SK-N-SH (cell line): ENCODE data around the gene KIDINS220. TPM values are rescaled to one million over a fixed set of nuclear protein-coding genes. Genes with fewer than 3 reads are reported as not detected.

Experiments
- CTCF ChIA-PET: fragments of 300-600, 350-600 bp; formaldehyde crosslinking; extraction: SDS; loops from one replicate; lab custom pipeline; 2021; lab: Yijun Ruan, JAX
- POLR2A ChIA-PET: fragments of 350-600 bp; sonication (Branson Sonifier 250); formaldehyde crosslinking; extraction: SDS; loops from one replicate; lab custom pipeline; 2020; ENCODE audit warnings: antibody characterized with exemption, inconsistent platforms; lab: Yijun Ruan, JAX
- DNase-seq: peaks from one replicate; pipeline ENCODE4 v3.0.0; 2012
- H2AFZ ChIP-seq: fragments of 200-600 bp; sonication (generic); 2 replicates; pipeline ENCODE4 v1.8.1; 2016; ENCODE audit warnings: antibody characterized with exemption, mild to moderate bottlenecking, low read depth
- H3F3A ChIP-seq: fragments of 200-600 bp; sonication (generic); replicated peaks from 2 replicates; pipeline ENCODE3; 2016; ENCODE audit warnings: antibody characterized with exemption, mild to moderate bottlenecking; ENCODE audit not compliant: insufficient read depth
- H3K27ac ChIP-seq, 2 experiments: fragments of 200-500 bp in 1 of 2; fragments of 200-600 bp in 1 of 2; sonication (Bioruptor generic) in 1 of 2; sonication (generic), shearing (Covaris generic) in 1 of 2; 2 replicates each; pipeline versions ENCODE4 v1.5.1 to v1.6.1; 2014 to 2016; ENCODE audit warnings: low read depth in 2 of 2, inconsistent platforms in 1 of 2, low read length in 1 of 2, mild to moderate bottlenecking in 1 of 2, mixed read lengths in 1 of 2
- H3K27me3 ChIP-seq: fragments of 200-600 bp; sonication (generic), shearing (Covaris generic); 2 replicates; pipeline ENCODE4 v1.6.1; 2016; ENCODE audit warnings: mixed run types; ENCODE audit not compliant: insufficient read depth
- H3K36me3 ChIP-seq, 2 experiments: fragments of 200-500 bp in 1 of 2; fragments of 200-600 bp in 1 of 2; sonication (Bioruptor generic) in 1 of 2; sonication (generic) in 1 of 2; replicated peaks in 1 of 2; 2 replicates each; pipeline versions ENCODE3 to v1.5.1; 2014 to 2016; ENCODE audit warnings: low read length in 1 of 2, mild to moderate bottlenecking in 1 of 2; ENCODE audit not compliant: insufficient read depth in 2 of 2, control insufficient read depth in 1 of 2
- H3K4me1 ChIP-seq, 2 experiments: fragments of 200-500 bp in 1 of 2; fragments of 200-600 bp in 1 of 2; sonication (Bioruptor generic) in 1 of 2; sonication (generic), shearing (Covaris generic) in 1 of 2; 2 replicates each; pipeline versions ENCODE4 v1.5.1 to v1.6.1; 2014 to 2016; ENCODE audit warnings: low read depth in 1 of 2, low read length in 1 of 2, mixed run types in 1 of 2; ENCODE audit not compliant: insufficient read depth in 2 of 2, control insufficient read depth in 1 of 2
- H3K4me2 ChIP-seq: fragments of 200-600 bp; sonication (generic), shearing (Covaris generic); 2 replicates; pipeline ENCODE4 v1.6.1; 2017; ENCODE audit warnings: mixed run types
- H3K4me3 ChIP-seq, 2 experiments: fragments of 200-500 bp in 1 of 2; fragments of 200-600 bp in 1 of 2; sonication (Bioruptor generic) in 1 of 2; sonication (generic), shearing (Covaris generic) in 1 of 2; 2 replicates each; pipeline versions ENCODE4 v1.5.1 to v1.8.1; 2014 to 2016; ENCODE audit warnings: low read depth in 2 of 2, inconsistent platforms in 1 of 2, low read length in 1 of 2, mild to moderate bottlenecking in 1 of 2, mixed read lengths in 1 of 2, moderate library complexity in 1 of 2
- H3K79me2 ChIP-seq: fragments of 200-600 bp; sonication (generic); 2 replicates; pipeline ENCODE4 v1.8.1; 2017; ENCODE audit warnings: mild to moderate bottlenecking; ENCODE audit not compliant: insufficient read depth
- H3K9ac ChIP-seq: fragments of 200-600 bp; sonication (generic); 2 replicates; pipeline ENCODE4 v1.6.1; 2017; ENCODE audit warnings: mixed run types
- H3K9me2 ChIP-seq: fragments of 200-600 bp; sonication (generic); 2 replicates; pipeline ENCODE4 v1.6.1; 2017; ENCODE audit warnings: mixed run types
- H3K9me3 ChIP-seq: fragments of 200-600 bp; sonication (generic); 2 replicates; pipeline ENCODE4 v1.6.1; 2017; ENCODE audit warnings: mixed run types, mild to moderate bottlenecking, moderate library complexity
- H4K20me1 ChIP-seq: fragments of 200-600 bp; sonication (generic); 2 replicates; pipeline ENCODE4 v1.6.1; 2017; ENCODE audit warnings: mild to moderate bottlenecking, mixed run types; ENCODE audit not compliant: insufficient read depth
- CTCF ChIP-seq: fragments of 200-600 bp; sonication (generic); IDR thresholded peaks from 2 replicates; pipeline ENCODE4 v1.6.1; 2017; ENCODE audit warnings: antibody characterized with exemption, mild to moderate bottlenecking, moderate library complexity
- ELF1 ChIP-seq: IDR thresholded peaks from 2 replicates; pipeline ENCODE4 v1.4.0; 2012
- EZH2phosphoT487 ChIP-seq: fragments of 200-600 bp; sonication (generic); IDR thresholded peaks from 2 replicates; pipeline ENCODE4 v1.6.1; 2017; ENCODE audit warnings: low read depth, mixed run types, mild to moderate bottlenecking, antibody characterized with exemption, moderate library complexity, borderline replicate concordance
- FOSL2 ChIP-seq: IDR thresholded peaks from 2 replicates; pipeline ENCODE4 v1.4.0; 2012; ENCODE audit warnings: low read depth, mild to moderate bottlenecking, moderate library complexity, borderline replicate concordance
- FOXM1 ChIP-seq: IDR thresholded peaks from 2 replicates; pipeline ENCODE4 v1.4.0; 2012; ENCODE audit warnings: low read depth, mild to moderate bottlenecking
- GABPA ChIP-seq: IDR thresholded peaks from 2 replicates; pipeline ENCODE4 v1.4.0; 2012; ENCODE audit warnings: low read depth, mild to moderate bottlenecking
- GATA2 ChIP-seq: sonication (generic); formaldehyde crosslinking; IDR thresholded peaks from 2 replicates; pipeline ENCODE4 v1.5.0; 2020; ENCODE audit warnings: mild to moderate bottlenecking, missing genetic modification reagents
- IRF3 ChIP-seq: fragments of 150-350 bp; IDR thresholded peaks from 2 replicates; pipeline ENCODE4 v1.6.1; 2016; ENCODE audit warnings: mild to moderate bottlenecking, low read depth, low read length
- MAX ChIP-seq: IDR thresholded peaks from 2 replicates; pipeline ENCODE4 v1.4.0; 2012; ENCODE audit warnings: low read depth
- NFIC ChIP-seq: IDR thresholded peaks from 2 replicates; pipeline ENCODE4 v1.4.0; 2012; ENCODE audit warnings: borderline replicate concordance
- PBX3 ChIP-seq: IDR thresholded peaks from 2 replicates; pipeline ENCODE4; 2012
- RAD21 ChIP-seq: IDR thresholded peaks from 2 replicates; pipeline ENCODE4 v1.6.1; 2012; ENCODE audit warnings: mild to moderate bottlenecking, low read length
- RXRA ChIP-seq: IDR thresholded peaks from 2 replicates; pipeline ENCODE4 v1.4.0; 2012; ENCODE audit warnings: low read depth, mild to moderate bottlenecking, borderline replicate concordance
- SMC3 ChIP-seq: IDR thresholded peaks from 2 replicates; pipeline ENCODE4 v1.6.1; 2012; ENCODE audit warnings: low read depth, low read length, improper control_type of control experiment
- TAF1 ChIP-seq: IDR thresholded peaks from 2 replicates; pipeline ENCODE4 v1.6.1; 2012; ENCODE audit warnings: low read depth, mild to moderate bottlenecking, low read length, moderate library complexity, borderline replicate concordance
- TCF12 ChIP-seq: IDR thresholded peaks from 2 replicates; pipeline ENCODE4 v1.4.0; 2012
- TEAD4 ChIP-seq: IDR thresholded peaks from 2 replicates; pipeline ENCODE4 v1.4.0; 2012; ENCODE audit warnings: mild to moderate bottlenecking, borderline replicate concordance; ENCODE audit not compliant: insufficient read depth
- YY1 ChIP-seq: IDR thresholded peaks from 2 replicates; pipeline ENCODE4 v1.4.0; 2012; ENCODE audit warnings: low read depth, mild to moderate bottlenecking
- WGBS: methylation state at CpG from one replicate; pipeline ENCODE4 v1.1.6; 2017; ENCODE audit warnings: low lambda C conversion rate; 5-methylcytosine and 5-hydroxymethylcytosine counted together
- polyA plus RNA-seq, 3 experiments: library from polyadenylated mRNA; depleted of rRNA; stranded (reverse); fragments of >200 nt; gene quantifications; 2 replicates each; pipeline ENCODE4 v1.2.3, GENCODE V29; 2012
- TF ChIP-seq, protein P1 (sequence below): IDR thresholded peaks from 2 replicates; pipeline ENCODE4 v1.4.0; 2012; ENCODE audit warnings: low read depth, borderline replicate concordance
- TF ChIP-seq, protein P2 (sequence below): IDR thresholded peaks from 2 replicates; pipeline ENCODE4 v1.6.1; 2012; ENCODE audit warnings: mild to moderate bottlenecking, low read depth, low read length, moderate library complexity

KIDINS220 gene
- polyA plus RNA-seq, 1 of the 3 experiments (the other 2 are of a cell fraction): 18.2 TPM

DNA sequence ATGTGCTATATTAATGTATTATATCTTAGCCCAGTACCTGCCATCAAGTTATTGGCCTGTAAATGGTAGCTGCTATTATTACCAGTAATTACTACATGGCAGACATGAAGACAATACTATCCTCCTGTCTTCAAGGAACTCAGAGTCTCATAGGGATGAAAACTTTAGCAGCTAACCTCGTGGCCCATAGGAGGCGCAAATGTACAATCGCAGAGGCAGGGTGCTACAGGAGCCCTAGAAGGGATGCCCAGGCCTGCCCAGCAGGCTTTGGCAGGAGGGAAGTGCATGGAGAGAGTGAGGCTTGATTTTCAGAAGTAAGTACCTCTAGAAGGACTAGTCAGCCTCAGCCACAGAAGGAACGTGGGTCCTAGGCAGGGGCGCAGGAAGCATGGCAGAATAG, 44.7 kb upstream of the KIDINS220 start (continued):
- TF ChIP-seq, protein P1, sequence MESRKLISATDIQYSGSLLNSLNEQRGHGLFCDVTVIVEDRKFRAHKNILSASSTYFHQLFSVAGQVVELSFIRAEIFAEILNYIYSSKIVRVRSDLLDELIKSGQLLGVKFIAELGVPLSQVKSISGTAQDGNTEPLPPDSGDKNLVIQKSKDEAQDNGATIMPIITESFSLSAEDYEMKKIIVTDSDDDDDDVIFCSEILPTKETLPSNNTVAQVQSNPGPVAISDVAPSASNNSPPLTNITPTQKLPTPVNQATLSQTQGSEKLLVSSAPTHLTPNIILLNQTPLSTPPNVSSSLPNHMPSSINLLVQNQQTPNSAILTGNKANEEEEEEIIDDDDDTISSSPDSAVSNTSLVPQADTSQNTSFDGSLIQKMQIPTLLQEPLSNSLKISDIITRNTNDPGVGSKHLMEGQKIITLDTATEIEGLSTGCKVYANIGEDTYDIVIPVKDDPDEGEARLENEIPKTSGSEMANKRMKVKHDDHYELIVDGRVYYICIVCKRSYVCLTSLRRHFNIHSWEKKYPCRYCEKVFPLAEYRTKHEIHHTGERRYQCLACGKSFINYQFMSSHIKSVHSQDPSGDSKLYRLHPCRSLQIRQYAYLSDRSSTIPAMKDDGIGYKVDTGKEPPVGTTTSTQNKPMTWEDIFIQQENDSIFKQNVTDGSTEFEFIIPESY: no peak
- TF ChIP-seq TAF1 (no peak), EZH2phosphoT487 (no peak), TCF12 (no peak), TEAD4 (no peak), GABPA (no peak)

DNA sequence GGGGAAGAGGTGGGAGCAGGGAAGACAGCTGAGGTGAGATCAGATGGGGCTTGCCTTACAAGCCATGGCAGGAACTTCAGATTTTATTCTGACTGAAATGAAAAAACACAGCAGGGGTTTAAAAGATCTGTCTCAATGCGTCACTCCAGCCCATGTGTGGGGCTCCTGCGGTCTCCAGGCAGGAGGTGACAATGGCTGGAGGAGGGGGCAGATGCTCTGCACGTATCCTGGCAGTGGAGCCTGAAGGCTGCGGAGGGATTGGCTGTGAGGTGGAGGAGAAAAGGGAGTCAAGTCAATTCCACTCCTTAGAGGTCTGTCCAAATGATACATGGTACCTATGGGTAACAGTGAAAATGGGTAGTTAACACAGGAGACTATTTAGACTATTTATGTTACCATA, 40.5 kb upstream of the KIDINS220 start:
- WGBS: 95% methylated on average over 4 of the region's 4 CpGs
- CTCF ChIA-PET: interaction anchor here (0.7 to 4.4 kb wide), 5 partner anchors 11 to 328 kb away, joined by 3 to 23 read pairs (median 4); no protein-coding TSS in a partner anchor
- TF ChIP-seq FOXM1 (no peak), SMC3 (no peak), ELF1 (no peak), RXRA (no peak), MAX (no peak), RAD21 (no peak), IRF3 (no peak), GATA2 (CRISPR knock-in tag) (no peak), PBX3 (no peak), NFIC (no peak), FOSL2 (no peak), CTCF (no peak), TCF12 (no peak), YY1 (no peak)
- TF ChIP-seq, protein P1: no peak
- TF ChIP-seq, protein P2, sequence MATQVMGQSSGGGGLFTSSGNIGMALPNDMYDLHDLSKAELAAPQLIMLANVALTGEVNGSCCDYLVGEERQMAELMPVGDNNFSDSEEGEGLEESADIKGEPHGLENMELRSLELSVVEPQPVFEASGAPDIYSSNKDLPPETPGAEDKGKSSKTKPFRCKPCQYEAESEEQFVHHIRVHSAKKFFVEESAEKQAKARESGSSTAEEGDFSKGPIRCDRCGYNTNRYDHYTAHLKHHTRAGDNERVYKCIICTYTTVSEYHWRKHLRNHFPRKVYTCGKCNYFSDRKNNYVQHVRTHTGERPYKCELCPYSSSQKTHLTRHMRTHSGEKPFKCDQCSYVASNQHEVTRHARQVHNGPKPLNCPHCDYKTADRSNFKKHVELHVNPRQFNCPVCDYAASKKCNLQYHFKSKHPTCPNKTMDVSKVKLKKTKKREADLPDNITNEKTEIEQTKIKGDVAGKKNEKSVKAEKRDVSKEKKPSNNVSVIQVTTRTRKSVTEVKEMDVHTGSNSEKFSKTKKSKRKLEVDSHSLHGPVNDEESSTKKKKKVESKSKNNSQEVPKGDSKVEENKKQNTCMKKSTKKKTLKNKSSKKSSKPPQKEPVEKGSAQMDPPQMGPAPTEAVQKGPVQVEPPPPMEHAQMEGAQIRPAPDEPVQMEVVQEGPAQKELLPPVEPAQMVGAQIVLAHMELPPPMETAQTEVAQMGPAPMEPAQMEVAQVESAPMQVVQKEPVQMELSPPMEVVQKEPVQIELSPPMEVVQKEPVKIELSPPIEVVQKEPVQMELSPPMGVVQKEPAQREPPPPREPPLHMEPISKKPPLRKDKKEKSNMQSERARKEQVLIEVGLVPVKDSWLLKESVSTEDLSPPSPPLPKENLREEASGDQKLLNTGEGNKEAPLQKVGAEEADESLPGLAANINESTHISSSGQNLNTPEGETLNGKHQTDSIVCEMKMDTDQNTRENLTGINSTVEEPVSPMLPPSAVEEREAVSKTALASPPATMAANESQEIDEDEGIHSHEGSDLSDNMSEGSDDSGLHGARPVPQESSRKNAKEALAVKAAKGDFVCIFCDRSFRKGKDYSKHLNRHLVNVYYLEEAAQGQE: no peak

More for the DNA sequence above, 40.5 kb upstream of the KIDINS220 start:
- Histone ChIP-seq H3K4me3 (no peak overlapping the region), H3K27me3 (no peaks in the 10 kb centered on the region), H3K4me1 (no peaks in the 10 kb centered on the region), H3K9me2 (no peaks in the 10 kb centered on the region), H3K9me3 (no peaks in the 10 kb centered on the region), H3K79me2 (no peaks in the 10 kb centered on the region), H3K27ac (no peak overlapping the region), H3K36me3 (peaks cover 35 to 47% of the 10 kb centered on the region in 2 experiments), H3K9ac (no peak overlapping the region), H3F3A (no peaks in the 10 kb centered on the region), H3K4me2 (no peak overlapping the region), H4K20me1 (no peaks in the 10 kb centered on the region), H2AFZ (no peak overlapping the region)
- POLR2A ChIA-PET: no interaction called here
- DNase-seq: no peak
